GM21360 (cell line): ENCODE data around the gene CATSPERB.
"Not testable (repeated sequence)": the region's sequence is repeated elsewhere in the genome, so short reads cannot be mapped to it uniquely, and the experiment has no call there.

ENCODE experiments used
- ATAC-seq: cut with Tn5 transposase; IDR thresholded peaks from one replicate; pipeline ENCODE4 v1.9.1; 2021; ENCODE audit warnings: mild to moderate bottlenecking, moderate library complexity; ENCODE audit not compliant: unreplicated experiment

CATSPERB gene

DNA sequence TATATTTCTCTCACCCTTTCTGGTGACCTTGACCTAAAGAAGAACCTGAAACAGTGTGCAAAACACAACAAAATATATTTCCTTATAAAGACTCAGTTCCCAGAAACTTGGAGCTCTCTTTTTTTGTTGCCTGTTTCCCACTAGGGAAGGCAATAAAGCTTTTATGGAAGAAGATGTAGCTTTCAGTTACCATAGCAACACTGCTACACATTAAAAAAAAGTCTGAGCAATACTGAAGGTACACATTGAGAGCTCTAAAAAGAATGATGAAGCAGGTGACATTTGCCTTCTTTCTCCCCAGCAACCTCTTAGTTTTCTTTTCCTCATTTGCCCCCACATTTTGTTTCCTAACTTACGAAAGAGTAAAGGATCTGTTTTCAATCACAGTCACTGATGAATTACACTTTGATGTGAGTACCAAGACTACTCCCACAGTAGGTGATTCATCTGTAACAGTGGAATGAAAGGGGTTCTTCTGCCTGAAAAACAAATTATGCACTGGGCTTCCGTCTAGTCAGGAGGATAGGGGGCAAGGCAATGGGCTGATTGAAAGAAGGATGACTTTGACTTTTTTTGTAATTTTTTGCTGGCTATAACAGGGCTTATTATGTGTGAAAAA is 1.1 kb upstream of the CATSPERB start:
- no peak for ATAC-seq

DNA sequence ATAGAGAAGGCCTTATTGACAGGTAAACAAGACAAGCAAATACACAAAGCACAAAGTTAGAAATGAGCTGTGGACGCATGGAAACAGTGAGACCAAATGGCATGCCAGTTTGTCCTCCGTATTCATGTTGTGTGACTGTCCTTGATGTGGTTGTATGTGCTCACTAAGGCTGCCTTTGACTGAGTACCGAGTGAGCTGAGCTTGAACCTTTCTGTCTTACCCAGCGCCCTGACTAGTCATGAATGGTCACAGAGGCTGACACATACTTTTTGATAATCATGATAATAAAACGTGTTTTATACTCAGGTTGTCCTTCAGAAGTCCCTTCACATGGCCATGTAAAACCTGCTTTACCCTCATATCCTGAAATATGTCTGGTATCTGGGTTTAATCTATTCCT is 553 bp upstream of the CATSPERB start:
- ATAC-seq, result no peak

DNA sequence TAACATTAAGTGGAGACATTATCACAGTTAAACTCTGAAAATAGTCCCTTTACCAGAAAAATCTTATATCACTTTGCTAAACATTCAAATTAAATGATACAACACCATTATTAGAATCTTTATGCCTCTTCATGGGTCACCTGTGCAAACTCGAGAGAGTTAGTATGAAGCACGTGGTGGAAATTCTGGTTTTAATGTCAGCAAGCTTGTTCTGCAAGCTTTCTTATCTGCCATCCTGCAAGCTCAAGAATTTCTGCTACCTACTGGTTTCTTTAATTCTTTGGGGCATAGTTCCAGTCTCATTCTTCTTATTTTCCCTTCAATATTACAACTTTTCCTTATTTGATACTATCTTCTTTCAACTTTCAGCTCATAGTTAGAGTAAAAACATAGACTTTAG is 868 bp downstream of the CATSPERB start:
- ATAC-seq, result no peak

DNA sequence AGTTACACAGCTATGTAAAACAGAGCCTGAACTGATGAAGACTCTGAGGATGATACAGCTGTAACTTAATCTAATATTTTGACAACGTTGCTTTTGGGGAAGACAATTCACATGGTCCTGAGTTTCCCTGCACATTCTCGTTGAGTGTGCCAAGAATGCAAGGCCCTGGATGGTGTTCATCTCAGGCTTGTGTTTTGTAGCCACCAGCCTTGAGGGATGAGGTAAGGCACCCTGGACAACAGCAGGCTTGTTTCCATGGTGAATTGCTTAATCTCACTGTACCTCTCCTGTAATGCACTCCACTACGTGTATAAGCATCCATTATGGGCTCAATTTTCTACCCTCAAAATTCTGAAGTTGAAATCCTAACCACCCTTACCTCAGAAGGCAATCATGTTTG is 2.1 kb downstream of the CATSPERB start:
- ATAC-seq, result no peak

DNA sequence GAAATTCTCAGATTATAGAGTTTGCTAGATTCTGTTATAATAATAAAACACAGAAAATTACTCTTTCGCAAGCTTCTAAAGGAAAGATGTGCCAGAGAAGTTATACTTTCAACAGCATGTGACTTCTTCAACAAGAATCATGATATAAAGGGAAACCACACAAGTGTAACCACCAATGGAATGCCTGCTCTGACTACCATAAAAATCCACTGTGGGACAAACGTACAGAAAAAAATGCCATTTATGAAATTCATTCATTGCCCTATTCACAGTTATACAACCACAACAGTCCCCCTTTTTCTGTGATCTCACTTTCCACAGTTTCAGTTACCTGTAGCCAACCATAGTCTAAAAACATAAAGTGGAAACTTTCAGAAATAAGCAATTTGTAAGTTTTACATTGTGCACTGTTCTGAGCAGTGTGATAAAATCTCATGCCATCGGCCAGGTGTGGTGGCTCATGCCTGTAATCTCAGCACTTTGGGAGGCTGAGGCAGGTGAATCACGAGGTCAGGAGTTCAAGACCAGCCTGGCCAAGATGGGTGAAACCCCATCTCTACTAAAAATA is 3.2 kb downstream of the CATSPERB start:
- no peak for ATAC-seq

DNA sequence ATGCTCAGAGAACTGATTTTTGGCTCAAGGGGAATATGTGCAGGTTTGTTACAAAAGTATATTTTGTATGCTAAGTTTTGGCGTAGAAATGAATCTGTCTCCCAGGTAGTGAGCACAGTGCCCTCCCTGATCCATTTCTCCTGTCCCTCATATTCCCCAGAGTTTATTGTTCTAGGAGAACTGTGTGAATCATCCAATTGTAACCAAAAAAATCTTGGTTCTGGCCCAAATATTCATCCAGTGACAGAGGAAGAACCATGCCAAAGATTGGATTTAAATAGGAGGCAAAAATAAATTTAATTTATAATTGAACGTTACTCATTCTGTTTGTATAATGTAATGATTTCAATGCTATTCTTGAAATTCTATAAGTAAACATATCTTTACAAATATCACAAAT is 4.8 kb downstream of the CATSPERB start:
- no peak for ATAC-seq

DNA sequence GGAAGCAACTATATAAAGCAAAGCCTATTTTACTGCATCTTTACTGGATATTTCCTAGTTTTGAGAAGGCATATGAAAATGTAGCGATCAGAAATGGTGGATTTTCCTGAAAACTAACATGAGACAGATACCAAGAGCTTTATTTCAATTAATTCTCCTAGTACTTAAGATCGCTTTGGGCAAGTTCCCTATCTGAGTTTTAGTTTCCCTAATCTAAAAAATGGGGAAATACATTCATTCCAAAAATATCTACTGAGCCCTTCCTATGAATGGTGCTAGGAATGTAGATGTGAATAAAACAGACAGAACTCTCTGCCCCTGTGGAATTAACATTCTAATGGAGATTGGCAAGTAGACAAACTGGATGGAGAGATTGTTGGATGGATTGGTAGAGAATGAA is 8.4 kb downstream of the CATSPERB start:
- ATAC-seq, result no peak

DNA sequence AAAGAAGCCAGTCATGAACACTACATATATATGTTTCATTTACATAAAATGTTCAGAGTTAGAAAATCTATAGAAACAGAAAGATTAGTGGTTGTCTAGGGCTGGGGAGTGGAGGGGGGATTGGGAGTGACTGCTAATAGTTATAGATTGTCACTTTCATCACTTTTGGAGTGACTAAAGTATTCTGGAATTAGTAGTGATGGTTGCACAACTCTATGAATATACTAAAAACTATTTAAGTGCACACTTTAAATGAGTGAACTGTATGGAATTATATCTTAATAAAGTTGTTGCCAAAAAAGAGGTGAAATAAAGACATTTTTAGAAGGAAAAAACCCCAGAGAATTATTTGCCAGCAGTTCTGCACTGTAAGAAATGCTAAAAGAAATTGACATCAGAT is 9.5 kb downstream of the CATSPERB start:
- ATAC-seq, result no peak

DNA sequence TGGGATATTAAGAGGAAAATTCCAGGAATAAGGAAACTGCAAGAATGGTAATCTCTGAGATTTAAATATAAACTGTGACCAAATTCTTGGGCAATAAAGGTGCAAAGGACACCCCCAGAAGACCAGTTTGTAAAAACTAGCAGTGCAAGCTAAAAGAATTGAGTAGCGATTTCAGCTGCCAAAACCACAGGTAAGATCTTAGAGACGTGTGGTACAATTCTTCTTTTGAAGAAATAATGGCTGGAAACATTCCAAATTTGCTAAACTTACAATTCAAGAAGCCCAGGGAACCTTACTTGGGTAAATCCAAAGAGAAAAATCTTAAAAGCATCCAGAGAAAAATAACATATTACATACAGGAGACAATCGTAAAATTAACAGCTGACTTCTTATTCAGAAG is 12.0 kb downstream of the CATSPERB start:
- no peak for ATAC-seq

DNA sequence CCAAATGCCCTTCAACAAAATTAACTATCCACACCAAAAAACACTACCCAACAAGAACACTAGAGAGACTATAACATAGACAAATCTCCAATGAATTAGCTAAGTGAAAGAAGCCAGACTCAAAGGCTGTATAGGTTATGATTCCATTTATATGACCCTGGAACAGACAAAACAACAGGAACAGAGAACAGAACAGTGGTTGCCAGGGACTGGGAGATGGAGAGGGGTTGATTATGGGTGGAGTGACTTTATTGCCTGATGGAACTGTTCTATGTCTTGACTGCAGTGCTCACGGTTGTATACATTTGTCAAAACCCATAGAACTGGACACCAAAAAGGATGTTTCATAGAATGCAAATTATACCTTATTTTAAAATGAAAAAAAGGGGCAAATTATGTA is 14.9 kb downstream of the CATSPERB start:
- no peak for ATAC-seq

DNA sequence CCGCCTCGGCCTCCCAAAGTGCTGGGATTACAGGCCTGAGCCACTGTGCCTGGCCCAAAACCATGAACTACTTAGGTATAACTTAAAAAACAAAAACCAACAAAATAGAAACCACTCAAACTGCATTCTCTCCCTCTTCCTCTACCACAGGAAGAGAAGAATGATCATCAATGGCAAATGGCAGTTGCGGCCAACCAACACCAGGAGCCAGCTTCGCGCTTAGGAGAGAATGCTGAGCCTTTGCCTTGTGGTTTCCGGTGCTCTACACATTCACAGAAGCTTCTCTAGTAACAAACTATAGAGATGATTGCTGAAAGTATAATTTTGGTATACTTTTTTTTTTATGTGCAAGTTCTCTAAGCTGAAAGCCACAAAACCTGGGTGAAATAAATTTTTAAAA is 17.1 kb downstream of the CATSPERB start:
- ATAC-seq, result no peak

DNA sequence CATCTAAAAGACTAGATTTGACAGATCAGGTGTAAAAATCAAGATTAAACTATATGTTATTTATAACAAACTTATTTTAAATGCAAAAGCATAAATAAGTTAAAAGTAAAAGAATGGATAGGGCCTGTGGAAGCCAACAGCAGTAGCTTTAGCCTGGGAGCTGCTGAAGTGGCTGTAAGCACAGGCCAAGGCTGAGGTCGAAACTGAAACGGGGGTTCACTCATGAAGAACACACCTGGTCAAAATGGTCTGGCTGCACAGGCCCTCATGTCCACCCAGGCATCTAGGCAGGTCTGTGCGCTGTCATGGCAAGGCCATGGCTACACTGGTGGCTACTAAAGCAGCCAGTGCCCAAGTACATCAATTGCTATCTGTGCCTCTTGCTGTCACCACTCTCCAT is 23.1 kb downstream of the CATSPERB start:
- no peak for ATAC-seq

DNA sequence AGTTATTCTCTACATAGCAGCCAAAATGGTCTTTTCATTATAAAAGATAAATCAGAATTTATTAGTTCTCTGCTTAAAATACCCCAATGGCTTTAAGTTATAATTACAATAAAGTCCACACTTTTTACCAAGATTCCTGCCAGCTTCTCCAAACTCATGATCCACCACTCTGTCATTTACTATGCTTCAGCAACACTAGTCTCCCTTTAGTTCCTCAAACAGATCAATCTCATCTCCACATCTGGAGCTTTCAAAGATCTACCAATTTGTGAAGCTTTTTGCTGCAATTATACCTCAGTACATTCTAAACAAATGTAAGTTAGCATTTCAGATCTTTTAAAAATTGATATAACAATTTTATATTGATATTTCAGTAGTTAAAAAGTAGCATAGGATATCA is 24.9 kb downstream of the CATSPERB start:
- no peak for ATAC-seq

DNA sequence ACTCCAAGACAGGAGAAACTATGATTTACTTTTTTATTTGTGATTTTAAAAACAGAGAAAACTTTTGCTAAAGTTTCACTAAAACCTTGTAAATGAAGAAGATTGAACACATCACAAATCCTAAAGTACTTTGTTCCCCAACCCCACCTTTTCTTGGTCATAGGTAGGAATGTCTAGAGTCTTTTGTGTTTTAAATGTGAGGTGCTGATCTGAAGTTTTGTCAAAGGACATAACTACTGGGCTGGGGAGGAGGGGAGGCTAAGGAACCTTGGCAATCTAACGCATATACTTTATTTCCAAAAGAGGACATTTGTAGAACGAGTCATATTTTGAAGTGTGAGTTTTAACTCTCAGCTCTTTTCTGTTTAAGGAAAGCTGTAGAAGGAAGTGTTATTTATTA is 37.2 kb downstream of the CATSPERB start:
- ATAC-seq, result no peak

DNA sequence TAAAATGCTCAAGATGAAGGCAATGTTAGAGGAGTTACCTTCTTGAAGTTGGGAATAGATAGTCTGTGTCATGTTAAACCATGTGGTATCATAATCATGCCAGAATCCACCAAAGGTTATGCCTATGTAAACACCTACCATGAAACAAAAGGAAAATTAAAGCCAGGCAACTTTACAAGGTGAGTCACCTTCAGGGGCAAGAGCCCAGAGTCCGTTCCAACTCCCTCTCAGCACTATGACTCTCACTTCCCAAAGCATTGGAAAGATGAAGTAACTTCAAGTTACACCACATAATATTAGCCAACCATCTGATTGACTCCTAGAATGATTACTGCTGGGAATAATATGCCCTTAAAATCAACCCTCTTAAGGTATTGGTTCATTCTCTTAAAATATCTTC is 38.5 kb downstream of the CATSPERB start:
- no peak for ATAC-seq

DNA sequence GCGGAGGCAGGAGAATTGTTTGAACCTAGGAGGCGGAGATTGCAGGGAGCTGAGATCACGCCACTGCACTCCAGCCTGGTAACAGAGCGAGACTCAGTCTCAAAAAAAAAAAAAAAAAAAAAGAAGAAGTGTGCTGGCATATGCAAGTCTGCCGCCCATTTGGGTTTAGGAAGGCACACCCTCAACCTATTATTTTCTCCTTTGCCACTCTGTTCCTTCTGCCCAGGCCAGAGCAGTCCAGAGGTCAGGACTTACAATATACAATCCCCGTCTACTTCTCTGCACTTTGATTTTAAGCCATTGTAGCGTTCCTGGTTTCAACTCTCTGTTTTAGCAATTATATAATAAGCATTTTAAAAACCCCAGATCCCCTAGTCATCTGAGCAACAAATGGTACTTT is 39.8 kb downstream of the CATSPERB start:
- no peak for ATAC-seq

DNA sequence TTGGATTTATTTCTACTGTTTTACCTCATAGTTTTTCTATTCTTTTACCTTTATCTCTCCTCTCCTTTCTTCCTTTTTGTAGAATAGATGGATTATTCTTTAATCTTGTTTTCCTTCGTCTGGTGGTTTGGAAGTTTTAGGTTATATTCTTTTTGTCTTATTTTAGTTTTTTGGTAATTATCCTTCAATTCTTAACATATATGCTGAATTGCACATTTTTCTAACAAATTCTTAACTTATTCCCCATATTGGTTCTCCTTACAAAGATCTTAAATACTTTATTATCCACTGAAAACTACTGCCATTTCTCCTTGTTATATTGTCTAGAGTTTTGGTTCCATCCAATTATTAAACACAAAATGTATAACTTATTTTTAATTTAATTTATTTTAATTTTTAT is 42.3 kb downstream of the CATSPERB start:
- ATAC-seq, result no peak

DNA sequence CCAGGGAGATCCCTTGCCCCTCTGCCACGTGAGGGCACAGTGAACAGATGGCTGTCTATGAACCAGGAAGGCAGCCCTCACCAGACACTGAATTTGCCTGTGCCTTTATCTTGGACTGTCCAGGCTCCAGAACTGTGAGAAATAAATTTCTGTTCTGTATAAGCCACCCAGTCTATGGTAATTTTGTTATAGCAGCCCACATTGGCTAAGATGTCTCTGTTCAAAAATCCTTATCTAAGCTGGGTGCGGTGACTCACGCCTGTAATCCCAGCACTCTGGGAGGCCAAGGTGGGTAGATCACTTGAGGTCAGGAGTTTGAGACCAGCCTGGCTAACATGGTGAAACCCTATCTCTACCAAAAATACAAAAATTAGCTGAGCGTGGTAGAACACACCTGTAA is 44.5 kb downstream of the CATSPERB start:
- not testable (repeated sequence) for ATAC-seq

DNA sequence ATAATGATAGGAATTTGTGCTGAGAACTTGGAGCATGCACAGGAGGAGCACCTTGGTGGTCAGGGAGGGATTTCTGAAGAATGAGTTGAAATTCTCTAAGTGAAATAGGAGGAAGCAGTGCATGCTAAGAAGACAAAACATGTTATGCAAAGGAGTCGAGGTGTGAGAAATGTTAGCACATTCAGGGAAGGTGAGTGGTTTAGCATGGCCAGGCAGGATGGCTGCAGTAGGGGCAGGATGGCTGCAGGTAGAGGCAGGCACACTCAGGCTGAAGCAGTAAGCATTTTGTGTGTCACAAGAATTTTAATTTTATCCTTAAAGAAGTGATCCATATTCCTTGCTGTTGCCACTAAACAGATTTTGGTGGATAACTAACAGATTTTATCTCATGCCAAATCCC is 46.3 kb downstream of the CATSPERB start:
- no peak for ATAC-seq

DNA sequence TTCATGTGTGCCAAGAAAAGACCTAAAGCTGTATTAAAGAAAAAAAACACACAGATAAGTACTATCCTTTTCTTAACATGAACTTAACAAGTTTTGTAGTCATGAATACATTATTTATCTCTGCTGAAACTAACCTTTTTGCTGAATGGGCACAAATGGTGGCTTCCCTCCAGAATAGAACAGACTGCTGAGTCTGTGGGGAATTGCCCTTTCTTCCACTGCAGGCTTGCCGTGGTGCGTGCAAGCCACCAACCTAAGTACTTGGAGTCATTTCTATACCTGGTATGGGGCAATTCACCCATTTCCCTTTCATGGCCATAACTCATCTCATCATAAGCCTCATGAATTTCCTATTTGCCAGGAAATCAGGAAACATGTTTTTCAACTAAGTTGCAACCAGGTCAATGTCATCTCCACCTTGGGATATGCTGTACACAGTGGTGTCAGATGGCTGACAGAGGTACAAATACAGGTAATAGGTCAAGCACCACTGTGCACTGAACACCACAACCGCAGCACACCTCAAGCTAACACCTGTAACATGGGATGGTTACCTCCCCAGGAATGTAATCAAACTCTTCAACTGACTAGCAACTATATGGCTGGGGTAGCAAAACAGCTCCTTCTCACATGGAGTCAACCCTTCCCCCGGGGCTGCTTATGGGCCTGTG is 49.9 kb downstream of the CATSPERB start:
- no peak for ATAC-seq

DNA sequence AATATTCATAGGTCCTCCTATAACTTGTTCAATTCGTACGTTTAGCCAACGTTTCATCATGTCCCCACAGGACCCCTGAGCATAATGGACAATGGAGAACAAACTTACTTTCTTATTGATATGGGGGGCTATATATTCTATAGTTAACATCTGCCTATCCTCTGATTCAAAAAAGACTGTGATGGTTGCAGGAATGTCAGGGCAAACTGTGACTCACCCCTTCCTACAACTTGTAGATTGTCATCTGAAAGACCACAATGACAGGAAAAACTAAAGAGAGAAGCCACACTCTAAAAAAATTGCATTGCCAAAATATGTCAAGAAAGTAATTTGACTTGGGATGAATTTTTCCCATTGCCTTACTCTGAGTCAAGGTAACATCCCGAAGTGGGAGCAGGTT is 50.8 kb downstream of the CATSPERB start:
- ATAC-seq, result no peak

DNA sequence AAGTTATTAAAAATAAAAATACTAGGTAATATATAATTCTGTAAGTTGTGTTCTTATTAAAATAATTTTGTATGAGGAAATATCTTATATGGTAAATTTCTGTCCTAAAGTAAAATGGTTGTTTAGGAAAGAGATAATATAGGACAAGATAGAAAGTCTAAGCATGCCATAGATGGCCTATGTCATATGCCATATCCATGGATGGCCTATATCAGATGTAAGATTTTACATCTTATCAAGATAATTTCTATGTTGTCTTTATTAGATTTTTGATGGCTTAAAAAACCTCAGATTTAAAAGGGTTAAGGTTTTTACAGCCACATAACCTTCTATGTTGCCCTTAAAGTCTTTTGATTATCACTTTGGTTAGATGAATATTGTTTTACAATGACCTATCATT is 52.6 kb downstream of the CATSPERB start:
- ATAC-seq, result no peak

DNA sequence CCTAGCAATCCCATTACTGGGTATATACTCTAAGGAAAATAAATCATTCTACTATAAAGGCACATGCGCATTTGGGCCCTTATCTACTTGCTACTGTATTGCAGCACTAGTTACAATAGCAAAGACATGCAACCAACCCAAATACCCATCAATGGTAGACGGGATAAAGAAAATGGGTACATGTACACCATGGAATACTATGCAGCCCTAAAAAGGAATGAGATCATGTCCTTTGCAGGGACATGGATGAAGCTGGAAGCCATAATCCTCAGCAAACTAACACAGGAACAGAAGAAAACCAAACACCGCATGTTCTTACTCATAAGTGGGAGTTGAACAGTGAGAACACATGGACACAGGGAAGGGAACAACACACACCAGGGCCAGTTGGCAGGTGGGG is 54.2 kb downstream of the CATSPERB start:
- ATAC-seq, result not testable (repeated sequence)
